HL-60 (cell line): ENCODE results near the gene POU3F2.

ENCODE experiments used
- REST ChIP-seq: IDR thresholded peaks from 2 replicates; pipeline ENCODE4 v1.6.1; 2012; ENCODE audit warnings: low read depth; ENCODE audit not compliant: insufficient replicate concordance
- TF ChIP-seq, protein P1 (sequence below): IDR thresholded peaks from one replicate; pipeline ENCODE4 v1.5.1; 2011; ENCODE audit warnings: low read length, control low read depth, inconsistent platforms; ENCODE audit not compliant: insufficient read depth

DNA sequence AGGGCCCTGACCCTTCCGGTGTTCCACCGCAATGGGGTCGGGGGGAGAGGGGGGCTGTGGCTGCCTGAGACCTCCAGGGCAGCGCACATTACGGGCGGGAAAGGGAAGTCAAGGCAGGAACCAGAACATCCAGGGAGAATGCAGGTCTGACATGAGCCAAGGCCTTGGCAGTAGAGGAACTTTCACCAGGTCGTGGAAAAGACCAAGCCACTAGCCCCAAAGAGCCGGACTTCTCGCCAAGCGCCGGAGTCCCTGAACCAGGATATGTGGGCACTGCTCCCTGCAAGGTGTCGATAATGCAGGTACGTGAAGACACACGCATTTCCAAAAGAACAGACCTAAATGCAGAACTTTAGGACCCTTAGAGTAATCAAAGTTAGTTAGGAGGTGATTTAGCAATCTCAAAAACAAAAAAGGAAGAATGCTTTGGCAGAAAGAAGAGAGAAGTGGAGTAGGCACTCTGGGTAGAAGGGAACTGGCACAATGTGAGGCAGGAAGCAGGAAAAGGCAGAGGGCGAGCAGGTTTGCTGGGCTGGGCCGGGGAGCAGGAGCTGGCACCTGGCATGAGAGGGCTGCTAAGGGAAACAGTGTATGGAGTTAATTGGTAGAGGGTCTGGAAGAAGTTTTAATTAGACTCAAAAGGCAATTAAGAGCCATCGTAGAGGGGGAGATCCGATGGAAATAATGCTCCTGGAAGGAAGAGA lies 14.3 kb downstream of the POU3F2 start:
- TF ChIP-seq, protein P1, sequence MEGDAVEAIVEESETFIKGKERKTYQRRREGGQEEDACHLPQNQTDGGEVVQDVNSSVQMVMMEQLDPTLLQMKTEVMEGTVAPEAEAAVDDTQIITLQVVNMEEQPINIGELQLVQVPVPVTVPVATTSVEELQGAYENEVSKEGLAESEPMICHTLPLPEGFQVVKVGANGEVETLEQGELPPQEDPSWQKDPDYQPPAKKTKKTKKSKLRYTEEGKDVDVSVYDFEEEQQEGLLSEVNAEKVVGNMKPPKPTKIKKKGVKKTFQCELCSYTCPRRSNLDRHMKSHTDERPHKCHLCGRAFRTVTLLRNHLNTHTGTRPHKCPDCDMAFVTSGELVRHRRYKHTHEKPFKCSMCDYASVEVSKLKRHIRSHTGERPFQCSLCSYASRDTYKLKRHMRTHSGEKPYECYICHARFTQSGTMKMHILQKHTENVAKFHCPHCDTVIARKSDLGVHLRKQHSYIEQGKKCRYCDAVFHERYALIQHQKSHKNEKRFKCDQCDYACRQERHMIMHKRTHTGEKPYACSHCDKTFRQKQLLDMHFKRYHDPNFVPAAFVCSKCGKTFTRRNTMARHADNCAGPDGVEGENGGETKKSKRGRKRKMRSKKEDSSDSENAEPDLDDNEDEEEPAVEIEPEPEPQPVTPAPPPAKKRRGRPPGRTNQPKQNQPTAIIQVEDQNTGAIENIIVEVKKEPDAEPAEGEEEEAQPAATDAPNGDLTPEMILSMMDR, result no peak
- TF ChIP-seq REST, result no peak
